GM19455 (cell line): Measurements from ENCODE around the gene RNFT1.
"Not testable (repeated sequence)": the region's sequence is repeated elsewhere in the genome, so short reads cannot be mapped to it uniquely, and the experiment has no call there.

Source experiments
- ATAC-seq: cut with Tn5 transposase; IDR thresholded peaks from one replicate; pipeline ENCODE4 v1.9.1; 2021; ENCODE audit not compliant: unreplicated experiment

RNFT1 gene

GRCh38 chr17:59964482-59965328 lies at the start of gene RNFT1:
TSS of gene RNFT1 (minus strand) at chr17:59964740. CDS start at chr17:59964663, 77 bp downstream.
- ATAC-seq: peak; percentile 72

- ATAC-seq: not testable (repeated sequence)
These were observed 44.8 kb upstream of the RNFT1 start for GRCh38 chr17:60009326-60009725.

- not testable (repeated sequence) for ATAC-seq
These were observed 43.8 kb upstream of the RNFT1 start for GRCh38 chr17:60008377-60008776.

GRCh38 chr17:60006160-60006559 lies 41.6 kb upstream of the RNFT1 start:
- ATAC-seq: no peak

DNA sequence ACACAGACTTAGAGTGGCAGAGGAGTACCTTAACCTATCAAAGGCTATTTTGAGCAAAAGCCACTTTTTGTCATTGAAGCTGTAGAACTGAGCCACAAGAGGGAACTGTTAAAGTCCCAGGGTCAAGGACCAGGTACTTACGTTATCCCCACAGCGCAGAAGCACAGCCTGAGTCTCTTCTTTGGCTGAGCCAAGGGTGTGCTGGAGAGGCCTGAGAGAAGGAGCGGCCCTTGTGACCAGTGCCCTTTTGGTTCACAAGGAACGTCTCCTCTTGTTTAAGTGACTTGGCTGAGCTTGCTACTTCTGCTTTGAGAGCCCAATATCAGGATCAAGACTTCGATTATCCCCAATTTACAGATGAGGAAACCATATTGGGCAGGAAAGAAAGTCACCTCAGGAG lies 40.0 kb upstream of the RNFT1 start:
- not testable (repeated sequence) for ATAC-seq

DNA sequence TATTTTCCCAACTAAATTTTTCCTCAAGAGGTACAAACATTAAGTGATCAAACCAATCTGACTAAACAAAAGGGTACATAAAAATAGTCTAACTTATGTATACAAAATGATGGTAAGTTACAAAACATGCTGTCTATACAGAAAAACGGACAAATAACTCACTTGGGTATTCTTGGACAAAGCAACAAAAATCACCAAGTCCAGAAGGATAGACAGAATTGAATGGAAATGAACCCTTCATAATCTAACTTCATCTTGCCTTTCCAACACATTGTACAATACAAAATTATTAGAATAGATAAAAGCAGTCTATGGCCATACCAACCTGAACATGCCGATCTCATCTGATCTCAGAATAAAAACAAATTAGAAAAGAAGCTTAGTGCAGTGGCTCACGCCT lies 37.9 kb upstream of the RNFT1 start:
- not testable (repeated sequence) for ATAC-seq

DNA sequence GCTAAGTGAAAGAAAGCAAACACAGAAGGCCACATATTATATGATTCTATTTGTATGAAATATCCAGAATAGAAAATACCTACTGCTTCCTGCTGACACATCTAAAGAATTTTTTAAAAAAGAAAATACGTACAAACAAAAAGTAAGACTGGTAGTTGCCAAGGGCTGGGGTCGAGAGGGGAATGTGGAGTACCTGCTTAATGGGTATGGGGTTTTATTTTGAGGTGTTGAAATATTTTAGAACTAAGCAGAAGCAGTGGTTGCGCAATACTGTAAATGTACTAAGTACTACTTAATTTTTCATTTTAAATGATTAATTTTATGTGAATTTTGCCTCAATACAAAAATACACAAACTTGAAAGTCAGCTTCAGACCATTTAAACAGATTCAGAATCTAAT lies 32.1 kb upstream of the RNFT1 start:
- ATAC-seq: not testable (repeated sequence)

GRCh38 chr17:59975166-59975565 lies 10.6 kb upstream of the RNFT1 start:
- ATAC-seq: not testable (repeated sequence)

DNA sequence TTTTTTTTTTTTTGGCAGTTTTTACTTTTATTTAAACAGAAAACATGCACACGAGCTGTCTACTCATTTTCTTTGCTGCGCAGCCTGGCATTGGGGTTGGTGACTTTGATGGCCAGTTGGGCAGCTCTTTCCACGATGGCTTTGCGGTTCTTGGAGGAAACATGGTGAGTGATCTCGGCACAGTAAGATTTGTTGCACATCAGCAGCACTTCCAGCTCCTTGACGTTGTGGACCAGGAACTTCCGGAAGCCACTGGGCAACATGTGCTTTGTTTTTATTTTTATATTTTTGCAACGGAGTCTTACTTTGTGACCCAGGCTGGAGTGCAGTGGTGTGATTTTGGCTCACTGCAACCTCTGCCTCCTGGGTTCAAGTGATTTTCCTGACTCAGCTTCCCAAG lies 8.9 kb upstream of the RNFT1 start:
- ATAC-seq: not testable (repeated sequence)

DNA sequence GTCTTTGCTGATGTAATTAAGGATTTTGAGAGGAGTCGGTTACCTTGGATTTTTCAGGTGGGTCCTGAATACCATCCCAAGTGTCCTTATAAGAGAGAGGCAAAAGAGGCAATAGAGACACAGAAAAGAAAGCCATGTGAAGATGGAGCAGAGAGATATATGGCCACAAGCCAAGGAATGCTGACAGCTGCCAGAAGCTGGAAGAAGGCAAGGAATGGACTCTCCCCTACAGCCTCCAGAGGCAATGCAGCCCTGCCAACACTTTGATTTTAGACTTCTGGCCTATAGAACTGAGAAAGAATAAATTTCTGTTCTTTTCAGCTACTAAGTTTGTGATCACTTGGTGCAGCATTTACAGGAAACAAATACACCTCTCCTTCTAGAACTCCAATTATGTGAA lies 8.2 kb upstream of the RNFT1 start:
- no peak for ATAC-seq

DNA sequence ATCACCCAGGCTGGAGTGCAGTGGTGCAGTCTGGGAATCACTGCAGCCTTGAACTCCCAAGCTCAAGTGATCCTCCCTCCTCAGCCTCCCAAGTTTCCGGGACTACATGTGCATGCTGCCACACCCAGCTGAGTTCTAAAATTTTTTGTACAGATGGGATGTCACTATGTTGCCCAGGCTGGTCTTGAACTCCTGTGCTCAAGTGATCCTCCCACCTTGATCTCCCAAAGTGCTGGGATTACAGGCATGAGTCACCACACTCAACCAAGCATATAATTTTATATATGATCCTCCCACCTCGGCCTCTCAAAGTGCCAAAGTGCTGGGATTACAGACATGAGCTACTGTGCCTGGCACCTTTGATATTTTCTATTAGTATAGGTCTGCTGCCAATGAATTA lies 7.2 kb upstream of the RNFT1 start:
- ATAC-seq: not testable (repeated sequence)

DNA sequence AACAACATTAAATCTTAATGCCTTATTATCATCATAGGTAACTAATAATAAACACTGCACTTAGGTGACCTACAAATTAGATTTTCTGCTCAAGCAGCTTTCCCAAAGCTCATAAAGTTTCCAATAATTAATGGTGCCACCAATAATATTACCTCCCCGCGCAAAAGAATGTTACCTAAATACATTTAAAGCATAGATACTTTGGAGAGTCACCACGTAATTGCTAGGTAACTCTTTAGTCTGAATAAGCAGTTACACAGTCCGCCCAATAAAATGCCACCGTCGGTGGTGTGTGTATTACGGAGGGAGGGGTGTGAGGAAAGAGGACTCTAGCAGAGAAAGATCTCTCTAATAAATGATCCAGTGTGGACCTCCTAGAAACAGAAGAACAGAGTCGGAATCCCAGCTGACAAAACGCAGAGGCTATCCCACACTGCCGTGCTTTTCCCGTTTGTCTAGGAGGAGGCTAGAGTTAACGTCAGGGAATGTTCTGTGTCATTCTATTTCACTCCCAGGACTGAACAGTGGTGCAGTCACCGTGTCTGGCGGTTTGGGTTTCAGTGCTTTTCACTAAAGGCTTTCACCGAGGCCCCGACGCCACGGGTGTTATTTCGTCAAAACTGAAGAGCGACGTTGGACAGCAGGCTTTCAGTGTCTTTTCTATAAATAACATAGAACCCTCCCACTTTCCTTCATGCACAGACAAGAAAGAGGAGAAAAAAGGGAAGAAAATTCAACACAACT lies 630 bp downstream of the RNFT1 start:
- ATAC-seq: peak; percentile 44

- ATAC-seq: no peak
These were observed 1.7 kb downstream of the RNFT1 start for GRCh38 chr17:59962739-59963318.

- not testable (repeated sequence) for ATAC-seq
These were observed 5.0 kb downstream of the RNFT1 start for GRCh38 chr17:59959574-59959973.

GRCh38 chr17:59954856-59955255 lies 9.7 kb downstream of the RNFT1 start:
- no peak for ATAC-seq

DNA sequence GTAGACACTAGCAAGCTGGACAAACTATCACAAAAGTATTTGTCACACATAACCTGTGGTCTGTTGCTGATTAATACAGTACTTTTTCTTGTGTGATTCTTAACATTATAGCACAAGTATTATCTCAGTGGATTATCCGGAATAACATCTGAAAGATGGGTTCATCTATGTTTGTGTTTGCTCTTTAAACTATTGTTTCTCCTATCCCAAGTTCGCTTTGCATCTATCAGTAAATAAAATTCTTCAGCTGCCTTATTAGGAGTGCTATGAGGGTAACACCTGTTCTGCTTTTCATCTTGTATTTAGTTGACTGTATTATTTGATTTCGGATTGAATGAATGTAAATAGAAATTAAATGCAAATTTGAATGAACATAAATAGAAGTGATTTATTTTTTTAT lies 14.5 kb downstream of the RNFT1 start:
- no peak for ATAC-seq

DNA sequence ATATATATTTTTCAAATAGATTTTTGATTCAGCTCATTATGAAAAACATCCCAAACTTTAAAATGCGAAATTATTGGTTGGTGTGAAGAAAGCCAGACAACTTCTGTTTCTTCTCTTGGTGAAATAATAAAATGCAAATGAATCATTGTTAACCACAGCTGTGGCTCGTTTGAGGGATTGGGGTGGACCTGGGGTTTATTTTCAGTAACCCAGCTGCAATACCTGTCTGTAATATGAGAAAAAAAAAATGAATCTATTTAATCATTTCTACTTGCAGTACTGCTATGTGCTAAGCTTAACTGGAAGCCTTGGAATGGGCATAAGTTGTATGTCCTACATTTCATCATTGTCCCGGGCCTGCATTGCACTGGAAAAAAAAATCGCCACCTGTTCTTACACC lies 17.2 kb downstream of the RNFT1 start:
- not testable (repeated sequence) for ATAC-seq

GRCh38 chr17:59946433-59946832 lies 18.1 kb downstream of the RNFT1 start:
- ATAC-seq: not testable (repeated sequence)

GRCh38 chr17:59941131-59941530 lies 23.4 kb downstream of the RNFT1 start:
- no peak for ATAC-seq

GRCh38 chr17:59940697-59941096 lies 23.8 kb downstream of the RNFT1 start:
- not testable (repeated sequence) for ATAC-seq

DNA sequence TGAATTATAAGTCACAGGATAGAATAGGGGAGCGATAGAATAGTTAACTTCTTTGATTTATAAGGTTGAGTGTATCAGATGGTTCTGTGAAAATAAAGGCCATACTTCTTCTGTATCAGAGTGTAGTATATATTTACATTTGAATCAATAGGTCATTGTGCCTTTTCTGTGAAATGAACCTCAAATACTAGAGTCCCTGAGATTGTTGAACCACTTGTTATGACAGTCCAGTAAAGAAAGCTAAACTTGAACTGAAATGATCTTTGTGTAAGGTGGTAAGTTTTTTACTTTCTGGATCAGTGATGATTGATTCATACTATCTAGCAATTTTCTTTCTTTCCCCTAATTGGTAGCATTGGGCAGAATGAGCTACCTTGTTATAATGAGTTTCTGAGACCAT lies 31.2 kb downstream of the RNFT1 start:
- ATAC-seq: not testable (repeated sequence)

DNA sequence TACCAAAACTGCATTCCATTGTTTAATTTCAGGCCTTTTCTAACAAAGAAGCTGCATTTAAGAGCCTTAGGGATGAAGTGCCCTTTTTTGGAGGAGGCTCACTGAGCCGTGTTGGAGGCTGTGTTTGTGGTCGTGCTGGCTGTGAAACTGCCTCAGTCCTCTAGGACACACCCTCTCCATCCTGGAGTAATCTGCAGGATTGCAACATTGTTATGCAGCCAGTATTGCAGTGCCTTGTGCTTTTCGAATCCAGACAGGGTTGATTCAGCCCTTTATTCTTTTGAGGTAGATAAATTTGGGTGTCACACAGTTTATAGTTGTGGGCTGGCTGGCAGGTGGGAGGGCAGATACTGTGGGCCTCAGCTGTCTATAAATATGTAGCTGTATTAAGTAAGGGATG lies 33.8 kb downstream of the RNFT1 start:
- ATAC-seq: not testable (repeated sequence)
